GF-D8 (cell line): Measurements from ENCODE around the gene RAB40C.

ENCODE experiments used
- DNase-seq: peaks from one replicate; lab custom pipeline; 2025; lab: John Stamatoyannopoulos, UW

The RAB40C gene

DNA sequence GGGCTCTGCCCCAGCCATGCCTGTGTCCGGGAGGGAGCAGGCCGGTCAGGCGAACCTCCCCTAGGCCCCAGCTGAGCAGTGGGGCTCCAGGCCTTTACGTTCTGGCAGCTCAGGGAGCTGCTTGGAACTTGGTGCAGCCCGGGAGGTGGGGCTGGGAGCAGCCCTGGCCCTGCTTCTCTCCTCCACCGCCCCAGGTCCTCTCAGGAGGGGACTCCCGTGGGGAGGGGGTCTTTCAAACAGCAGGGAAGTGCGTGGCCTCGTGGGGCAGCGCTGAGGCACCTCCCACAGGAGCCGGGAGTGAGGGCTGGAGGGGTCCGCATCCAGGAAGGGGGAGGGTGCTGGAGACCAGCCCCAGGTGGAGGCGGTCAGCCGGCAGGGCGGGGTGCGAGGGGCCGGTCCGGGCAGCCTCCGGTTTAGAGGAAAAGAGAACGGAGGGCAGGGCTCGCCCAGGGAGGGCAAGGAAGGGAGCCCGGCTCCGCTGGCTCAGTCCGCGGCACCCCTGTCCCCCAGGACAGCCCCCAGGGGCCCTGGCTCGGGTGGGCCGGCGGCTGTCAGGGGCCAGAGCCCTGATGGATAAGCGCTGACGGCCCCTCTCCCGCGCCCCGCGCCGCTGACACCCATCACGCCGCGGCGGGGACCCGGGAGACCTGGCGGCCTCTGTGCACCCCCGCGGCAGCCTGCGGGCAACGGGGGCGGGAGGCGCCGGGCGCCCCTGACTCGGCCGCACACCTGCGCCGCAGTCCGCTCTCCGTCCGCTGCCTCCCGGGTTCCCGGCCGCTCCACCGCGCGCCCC, 30.3 kb upstream of the RAB40C start:
- no peak for DNase-seq

GRCh38 chr16:560204-560700, 29.6 kb upstream of the RAB40C start, which contains the start of gene PRR35:
TSS of gene PRR35 (plus strand) at chr16:560394. CDS start at chr16:563295, 2,901 bp downstream.
- no peak for DNase-seq

- DNase-seq, result no peak
These were observed 29.0 kb upstream of the RAB40C start for GRCh38 chr16:560701-561412.

GRCh38 chr16:561413-561794, 28.5 kb upstream of the RAB40C start:
- DNase-seq, result no peak

- DNase-seq, result no peak
These were observed 27.6 kb upstream of the RAB40C start for GRCh38 chr16:561957-562938.

DNA sequence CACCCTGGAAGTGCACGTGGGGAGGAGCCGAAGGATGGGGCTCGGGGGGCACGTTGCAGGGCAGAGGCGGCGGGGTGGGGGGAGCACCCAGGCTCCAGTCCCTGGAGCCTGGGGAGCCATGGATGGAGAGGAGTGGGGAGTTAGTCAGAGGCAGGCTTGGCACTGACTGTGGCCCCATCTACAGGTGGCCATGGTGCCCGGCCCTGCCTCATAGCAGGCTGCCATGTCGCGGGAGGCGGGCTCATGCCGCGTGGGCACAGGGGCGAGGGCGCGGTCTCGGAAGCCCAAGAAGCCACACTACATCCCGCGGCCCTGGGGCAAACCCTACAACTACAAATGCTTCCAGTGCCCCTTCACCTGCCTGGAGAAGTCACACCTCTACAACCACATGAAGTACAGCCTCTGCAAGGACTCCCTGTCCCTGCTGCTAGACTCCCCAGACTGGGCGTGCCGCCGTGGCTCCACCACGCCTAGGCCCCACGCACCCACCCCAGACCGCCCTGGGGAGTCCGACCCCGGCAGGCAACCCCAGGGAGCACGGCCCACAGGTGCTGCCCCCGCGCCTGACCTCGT, 26.7 kb upstream of the RAB40C start:
- no peak for DNase-seq

- DNase-seq, result no peak
These were observed 25.0 kb upstream of the RAB40C start for GRCh38 chr16:564690-565418.

DNA sequence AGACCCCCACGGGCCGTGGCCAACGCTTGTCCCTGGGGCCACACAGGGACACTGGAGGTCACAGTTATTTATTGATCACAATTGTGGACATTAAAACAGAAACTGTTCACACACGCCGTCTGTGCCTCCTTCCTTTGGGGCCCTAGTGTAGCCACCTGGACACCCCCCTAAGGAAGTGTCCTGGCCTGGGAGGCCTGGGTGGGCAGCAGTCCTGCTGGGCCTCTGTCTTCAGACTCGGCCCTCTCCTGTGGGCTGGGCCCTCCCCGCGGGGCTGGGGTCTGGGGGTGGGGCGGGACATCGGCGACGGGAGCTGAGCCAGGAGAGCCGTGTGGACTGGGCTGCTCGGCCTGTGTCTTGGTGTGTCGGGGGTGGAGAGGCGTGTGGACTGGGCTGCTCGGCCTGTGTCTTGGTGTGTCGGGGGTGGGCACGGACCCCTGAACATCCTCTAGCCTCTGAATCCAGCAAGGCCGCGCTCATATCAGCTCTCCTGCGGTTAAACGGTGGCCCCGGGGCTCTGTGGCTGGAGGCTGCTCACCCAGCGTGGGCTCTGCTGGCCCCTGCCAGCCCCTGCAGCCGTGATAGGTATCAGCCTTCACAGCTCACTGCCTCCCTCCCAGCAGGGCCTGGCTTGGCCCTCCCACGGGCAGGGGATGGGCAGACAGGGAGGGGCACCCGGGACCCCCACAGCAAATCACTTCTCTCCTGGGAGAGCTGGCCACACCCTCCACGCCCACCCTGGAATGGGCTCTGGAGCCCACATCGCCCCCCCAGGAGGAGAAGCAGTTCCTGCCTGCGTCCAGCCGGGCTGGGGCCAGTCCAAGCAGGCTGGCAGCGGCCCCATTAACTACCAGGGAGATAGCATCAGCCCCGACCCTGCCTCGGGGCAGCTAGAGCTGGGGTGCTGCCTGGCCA, 24.2 kb upstream of the RAB40C start:
- DNase-seq, result peak; percentile 14

- DNase-seq, result peak; percentile 80
These were observed 23.1 kb upstream of the RAB40C start, which contains the start of gene NHLRC4 for GRCh38 chr16:566475-567372. TSS of gene NHLRC4 (plus strand) at chr16:567005. CDS start at chr16:568048, 1,043 bp downstream.

- DNase-seq, result no peak
These were observed 22.3 kb upstream of the RAB40C start for GRCh38 chr16:567373-568256.

GRCh38 chr16:568401-569258, 21.2 kb upstream of the RAB40C start:
- no peak for DNase-seq

GRCh38 chr16:569445-570254, 20.2 kb upstream of the RAB40C start, which contains the start of gene PIGQ:
TSS of gene PIGQ (plus strand) at chr16:569968. CDS start at chr16:574075, 4,107 bp downstream.
- DNase-seq, result no peak

GRCh38 chr16:572865-573650, 16.8 kb upstream of the RAB40C start:
- no peak for DNase-seq

DNA sequence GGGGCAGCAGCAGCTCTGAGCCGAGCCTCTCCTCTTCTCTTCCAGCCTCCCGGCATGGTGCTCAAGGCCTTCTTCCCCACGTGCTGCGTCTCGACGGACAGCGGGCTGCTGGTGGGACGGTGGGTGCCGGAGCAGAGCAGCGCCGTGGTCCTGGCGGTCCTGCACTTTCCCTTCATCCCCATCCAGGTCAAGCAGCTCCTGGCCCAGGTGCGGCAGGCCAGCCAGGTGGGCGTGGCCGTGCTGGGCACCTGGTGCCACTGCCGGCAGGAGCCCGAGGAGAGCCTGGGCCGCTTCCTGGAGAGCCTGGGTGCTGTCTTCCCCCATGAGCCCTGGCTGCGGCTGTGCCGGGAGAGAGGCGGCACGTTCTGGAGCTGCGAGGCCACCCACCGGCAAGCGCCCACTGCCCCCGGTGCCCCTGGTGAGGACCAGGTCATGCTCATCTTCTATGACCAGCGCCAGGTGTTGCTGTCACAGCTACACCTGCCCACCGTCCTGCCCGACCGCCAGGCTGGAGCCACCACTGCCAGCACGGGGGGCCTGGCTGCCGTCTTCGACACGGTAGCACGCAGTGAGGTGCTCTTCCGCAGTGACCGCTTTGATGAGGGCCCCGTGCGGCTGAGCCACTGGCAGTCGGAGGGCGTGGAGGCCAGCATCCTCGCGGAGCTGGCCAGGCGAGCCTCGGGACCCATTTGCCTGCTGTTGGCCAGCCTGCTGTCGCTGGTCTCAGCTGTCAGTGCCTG, 15.7 kb upstream of the RAB40C start:
- DNase-seq, result no peak
